Sigmoid colon (tissue), 4 donors: ENCODE results near the gene SCAI.

Source experiments
- CTCF ChIP-seq, 4 experiments: fragments of 450-650 bp in 3 of 4; fragments of 200-600 bp in 1 of 4; IDR thresholded peaks; one replicate each; pipeline ENCODE4 v1.5.1; 2016 to 2019; ENCODE audit warnings: antibody characterized with exemption in 4 of 4, mild to moderate bottlenecking in 3 of 4, moderate library complexity in 2 of 4
- EP300 ChIP-seq, 4 donors: sonication (generic); formaldehyde crosslinking; IDR thresholded peaks; one replicate each; pipeline ENCODE4 v1.6.1; 2017; ENCODE audit warnings: antibody characterized with exemption in 4 of 4

- TF ChIP-seq EP300 (IDR thresholded peaks at IDR 0.05) (no peak), CTCF (IDR thresholded peaks at IDR 0.05) (no peak)
Observed at GRCh38 chr9:125085703-125086477, 57.4 kb downstream of the SCAI start.
